ENCODE measurements around the gene RPE65.
A peak's percentile ranks its signal among the peaks of the same experiment; 100 is the strongest.
"Not testable (repeated sequence)": the region's sequence is repeated elsewhere in the genome, so short reads cannot be mapped to it uniquely, and the experiment has no call there.

The RPE65 gene

DNA sequence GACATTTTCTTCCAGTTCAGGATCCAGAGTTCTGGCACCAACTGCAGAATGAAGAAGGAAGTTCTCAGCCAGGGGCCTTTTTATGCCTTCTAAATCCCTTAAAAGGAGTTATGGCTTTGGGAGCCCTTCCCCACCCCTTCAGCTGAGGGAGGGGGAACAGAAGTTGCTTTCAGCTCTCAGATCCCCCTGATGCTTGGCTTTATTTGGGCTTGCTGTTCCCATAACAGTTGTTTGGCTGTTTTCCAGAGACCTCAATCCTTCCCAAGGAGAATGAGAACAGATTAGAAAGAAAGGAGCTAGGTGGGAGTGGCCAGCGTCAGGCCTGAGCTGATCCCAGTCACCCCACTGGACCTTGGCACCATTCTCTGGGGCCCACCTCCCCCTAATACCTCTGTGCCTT lies at the start of gene RPE65:
Gene RPE65, minus strand, starts transcription at position 54 of the 400 bp plus-strand sequence. Its CDS starts 49 bp downstream, at position 5.
- no peak for DNase-seq

DNA sequence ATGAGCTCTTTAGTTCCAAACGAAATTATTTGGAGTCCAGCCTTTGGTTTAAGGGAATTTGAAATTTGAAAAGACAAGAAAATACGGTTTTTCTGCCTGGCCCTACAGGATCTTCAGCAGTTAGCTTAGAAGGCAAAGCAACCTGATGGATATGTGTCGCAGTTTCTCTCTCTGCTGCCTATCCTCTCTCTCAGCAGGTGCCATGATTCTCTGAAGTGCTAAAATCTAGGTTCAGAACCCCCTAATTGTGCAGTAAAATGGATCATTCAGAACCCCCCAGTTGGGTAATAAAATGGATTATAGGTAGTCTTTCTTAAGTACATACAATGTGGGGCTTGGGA lies 47.6 kb upstream of the RPE65 start:
- no peak for DNase-seq

DNA sequence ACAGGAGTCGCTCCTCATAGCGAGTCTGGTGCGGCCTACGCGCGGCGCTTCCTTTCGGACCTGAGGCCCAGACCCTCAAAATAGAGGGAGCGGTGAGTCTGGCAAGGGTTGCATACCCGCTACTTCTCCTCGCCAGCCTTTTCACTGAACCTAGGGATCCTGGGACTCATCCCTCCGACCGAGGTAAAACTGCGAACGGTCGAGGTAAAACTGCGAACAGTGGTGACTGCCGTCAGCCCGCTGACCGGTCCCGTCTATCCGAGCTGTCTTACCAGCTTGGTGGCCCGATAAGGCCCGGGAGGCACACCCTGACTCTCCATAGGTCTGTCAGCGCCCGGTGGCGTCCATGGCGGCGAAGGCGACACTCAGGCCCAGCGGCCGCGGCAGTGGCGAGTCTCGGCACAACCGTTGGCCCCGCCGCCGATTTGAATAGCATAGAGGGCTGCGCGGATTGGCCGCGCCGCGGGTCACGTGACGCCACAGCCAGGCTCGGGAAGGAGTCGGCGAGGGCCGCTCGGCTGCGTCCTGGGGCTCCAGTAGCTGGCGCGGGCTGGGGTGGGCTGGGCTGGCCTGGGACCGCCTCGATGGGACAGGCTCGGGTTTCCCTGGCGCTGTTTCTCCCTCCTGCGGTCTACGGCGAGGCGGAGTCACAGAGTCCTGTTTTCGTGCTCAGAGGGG lies 47.1 kb upstream of the RPE65 start, which contains the start of gene DEPDC1:
Gene DEPDC1, minus strand, starts transcription at position 403 of the 678 bp plus-strand sequence. Its CDS starts 83 bp downstream, at position 320.
- DNase-seq = peak; percentile 83

DNA sequence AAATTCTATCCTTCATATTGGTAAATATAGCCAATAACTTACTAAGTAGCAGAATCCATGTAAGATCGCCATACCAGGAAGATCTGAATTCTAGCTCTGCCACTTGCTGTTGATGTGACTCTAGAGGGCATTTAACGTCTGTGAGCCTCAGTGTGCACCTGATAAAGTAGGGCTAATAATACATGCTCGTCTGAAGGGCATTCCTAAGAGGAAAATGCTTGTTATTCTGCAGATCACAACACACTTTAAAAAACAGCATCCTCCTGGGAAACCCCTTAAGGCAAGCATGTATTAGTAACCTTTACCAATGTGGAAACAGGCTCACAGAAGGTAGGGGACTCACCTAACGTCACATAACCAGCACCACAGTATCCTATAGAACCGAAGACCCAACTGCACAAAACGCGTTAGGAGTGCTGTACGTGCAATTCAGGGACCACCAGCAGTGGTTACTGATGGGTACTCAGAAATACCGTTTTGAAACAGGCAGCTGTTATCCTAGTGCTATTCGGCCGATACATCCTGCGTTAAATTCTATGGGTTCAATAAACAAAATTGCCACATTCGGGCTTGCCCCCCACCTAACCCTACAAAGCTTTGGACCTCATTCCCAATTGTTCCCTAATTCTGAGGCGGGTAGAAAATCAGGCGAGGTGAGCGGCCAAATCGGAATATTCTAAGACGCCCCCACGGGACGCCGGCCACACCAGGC lies 46.4 kb upstream of the RPE65 start:
- DNase-seq = no peak

DNA sequence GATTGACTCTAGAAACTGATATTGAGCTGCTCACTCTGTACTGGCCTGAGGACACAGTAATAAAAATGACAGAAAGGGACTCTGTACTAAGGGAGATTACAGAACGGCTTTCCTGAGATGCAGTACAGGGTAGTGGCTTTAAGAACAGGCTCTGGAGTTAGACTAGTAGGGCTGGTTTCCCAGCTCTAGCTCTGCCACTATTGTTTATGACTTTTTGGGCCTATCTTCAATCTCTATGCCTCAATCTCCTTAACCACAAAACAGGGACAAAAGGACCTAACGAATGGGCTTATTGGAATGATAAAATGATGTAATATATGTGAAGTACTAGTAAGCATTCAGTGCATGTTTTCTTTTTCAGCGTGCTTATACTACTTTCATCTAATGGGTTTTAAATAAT lies 45.8 kb upstream of the RPE65 start:
- no peak for DNase-seq

DNA sequence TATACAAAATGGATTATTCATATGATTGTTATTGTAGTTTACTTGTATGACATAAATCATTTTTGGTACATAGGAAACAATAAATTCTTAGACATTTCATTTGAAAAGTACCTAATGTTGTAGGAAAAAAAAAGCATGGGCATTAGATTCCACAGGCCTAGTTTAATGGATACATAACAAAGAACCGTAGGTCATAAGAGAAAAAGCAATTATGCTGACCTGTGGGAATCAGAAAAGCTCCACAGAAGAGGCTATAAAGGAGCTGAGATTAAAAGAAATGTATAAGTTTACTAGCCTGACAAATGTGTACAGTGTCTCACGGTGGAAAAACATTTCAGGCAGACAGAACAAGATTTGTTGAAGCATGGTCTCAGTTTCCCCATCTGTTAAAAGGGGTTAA lies 43.4 kb upstream of the RPE65 start:
- no peak for DNase-seq

DNA sequence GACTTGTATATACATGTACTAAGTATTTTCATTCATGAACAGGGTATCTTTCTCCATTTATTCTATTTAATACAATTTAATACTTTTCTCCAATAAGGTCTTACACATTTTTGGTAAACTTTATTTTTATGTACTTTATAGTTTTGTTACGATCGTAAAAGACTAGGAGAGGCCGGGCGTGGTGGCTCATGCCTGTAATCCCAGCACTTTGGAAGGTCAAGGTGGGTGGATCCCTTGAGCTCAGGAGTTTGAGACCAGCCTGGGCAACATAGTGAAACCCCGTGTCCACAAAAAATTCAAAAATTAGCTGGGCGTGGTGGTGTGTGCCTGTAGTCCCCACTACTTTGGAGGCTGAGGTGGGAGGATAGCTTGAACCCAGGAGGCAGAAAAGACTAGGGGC lies 42.5 kb upstream of the RPE65 start:
- not testable (repeated sequence) for DNase-seq

DNA sequence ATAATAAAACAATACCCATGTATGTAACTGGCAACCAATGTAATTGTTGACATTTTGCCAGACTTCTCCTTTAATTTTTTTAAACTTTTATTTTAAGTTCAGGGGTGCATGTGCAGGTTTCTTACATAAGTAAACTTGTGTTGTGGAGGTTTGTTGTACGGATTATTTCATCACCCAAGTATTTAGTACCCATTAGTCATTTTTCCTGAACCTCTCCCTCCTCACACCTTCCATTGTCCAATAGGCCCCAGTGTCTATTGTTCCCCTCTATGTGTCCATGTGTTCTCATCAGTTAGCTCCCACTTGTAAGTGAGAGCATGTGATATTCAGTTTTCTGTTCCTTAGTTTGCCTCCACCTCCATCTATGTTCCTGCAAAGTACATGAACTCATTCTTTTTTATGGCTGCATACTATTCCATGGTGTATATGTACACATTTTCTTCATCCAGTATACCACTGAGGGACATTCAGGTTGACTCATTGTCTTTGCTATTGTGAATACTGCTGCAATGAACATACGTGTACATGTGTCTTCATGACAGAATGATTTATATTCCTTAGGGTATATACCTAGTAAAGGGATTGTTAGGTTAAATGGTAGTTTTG lies 40.4 kb upstream of the RPE65 start:
- DNase-seq = no peak

DNA sequence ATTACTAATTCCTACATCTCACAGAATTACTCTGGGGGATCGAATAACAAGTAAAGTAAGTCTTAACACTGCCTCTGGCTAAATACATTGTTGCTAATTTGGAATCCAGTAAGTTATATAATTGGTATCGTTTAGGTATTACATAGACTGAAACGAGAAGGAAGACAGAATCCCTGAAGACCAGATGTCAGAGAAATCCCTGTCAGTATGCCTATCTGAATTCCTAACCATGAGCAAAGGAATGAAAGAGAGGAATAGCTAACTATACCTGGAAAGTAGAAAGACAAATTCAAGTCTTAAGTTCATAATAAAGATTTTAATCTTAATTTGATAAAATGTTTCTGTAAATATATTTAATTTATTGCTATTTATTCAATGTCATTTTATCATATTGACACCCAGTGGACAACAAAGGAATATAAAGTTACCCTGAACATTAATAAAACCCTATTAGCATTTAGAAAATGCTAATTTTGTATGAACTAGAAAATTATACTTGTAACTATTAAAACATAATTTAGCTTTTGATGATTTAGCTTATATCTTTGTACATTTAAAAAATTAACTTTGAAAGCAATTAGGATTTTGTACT lies 35.8 kb upstream of the RPE65 start:
- no peak for DNase-seq

DNA sequence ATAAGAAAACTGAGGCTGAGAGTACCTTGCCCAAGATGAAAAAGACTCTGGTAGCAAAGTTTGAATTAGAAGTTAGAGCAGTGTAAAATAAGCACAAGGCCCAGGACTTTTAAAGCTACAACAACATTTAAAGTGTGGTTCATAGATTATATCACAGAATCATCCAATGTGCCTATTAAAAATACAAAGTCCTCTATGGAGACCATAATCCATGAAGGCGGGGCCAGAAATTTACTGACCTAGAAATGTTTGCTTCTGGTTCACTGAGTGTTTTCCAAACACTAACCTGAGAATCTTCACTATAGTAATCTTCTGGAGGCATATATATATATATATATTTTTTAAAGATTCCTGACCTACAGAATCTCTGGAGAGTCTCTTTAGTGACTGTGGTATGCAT lies 34.9 kb upstream of the RPE65 start:
- no peak for DNase-seq

DNA sequence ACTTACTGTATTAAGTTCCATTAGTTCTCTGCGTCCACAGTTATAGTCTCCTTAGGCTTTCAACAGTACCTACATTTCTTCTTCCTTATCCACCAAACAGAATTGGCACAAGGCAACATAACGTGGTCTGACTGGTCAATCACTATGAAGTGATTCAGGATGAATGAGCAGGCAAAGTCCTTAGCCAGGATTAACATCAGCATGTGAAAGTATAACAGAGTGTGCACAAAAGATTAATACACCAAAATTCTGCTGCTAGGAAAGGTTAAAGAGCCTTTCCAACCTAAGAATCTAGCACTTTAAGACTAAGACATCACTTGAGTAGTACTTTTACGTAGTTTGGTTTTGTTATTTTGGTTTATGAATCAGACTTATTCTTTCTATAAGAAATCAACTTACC lies 31.3 kb upstream of the RPE65 start:
- DNase-seq = no peak

DNA sequence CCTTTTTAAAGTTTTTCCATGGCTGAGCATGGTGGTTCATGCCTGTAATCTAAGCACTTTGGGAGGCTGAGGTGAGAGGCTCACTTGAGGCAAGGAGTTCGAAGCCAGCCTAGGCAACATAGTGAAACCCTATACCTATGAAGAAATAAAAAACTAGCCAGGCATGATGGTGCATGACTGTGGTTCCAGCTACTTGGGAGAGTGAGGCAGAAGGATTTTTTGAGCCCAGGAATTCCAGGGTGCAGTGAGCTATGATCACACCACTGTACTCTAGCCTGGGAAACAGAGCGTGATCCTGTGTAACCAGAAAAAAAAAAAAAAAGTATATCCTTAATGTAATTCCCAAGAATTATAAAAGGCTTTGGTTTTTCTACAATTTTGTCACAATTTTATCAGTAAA lies 29.7 kb upstream of the RPE65 start:
- no peak for DNase-seq

DNA sequence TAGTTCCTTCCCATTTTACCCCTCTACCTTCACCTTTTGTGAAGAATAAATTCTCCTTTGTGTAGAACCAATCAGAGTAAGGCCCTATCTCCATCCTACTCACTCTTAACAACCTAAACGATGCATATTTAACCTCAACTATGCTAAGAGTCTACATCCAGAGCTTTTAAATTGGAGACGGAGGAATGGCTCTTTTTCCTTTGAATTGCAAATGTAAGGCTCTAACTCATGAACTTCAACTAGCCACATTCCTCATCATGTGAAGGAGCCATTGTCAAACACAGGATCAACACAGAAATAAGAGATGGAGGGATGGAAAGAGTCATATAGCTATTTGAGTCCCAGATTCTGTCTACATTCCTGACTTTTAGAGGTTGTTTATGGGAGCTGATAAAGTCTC lies 28.9 kb upstream of the RPE65 start:
- no peak for DNase-seq

DNA sequence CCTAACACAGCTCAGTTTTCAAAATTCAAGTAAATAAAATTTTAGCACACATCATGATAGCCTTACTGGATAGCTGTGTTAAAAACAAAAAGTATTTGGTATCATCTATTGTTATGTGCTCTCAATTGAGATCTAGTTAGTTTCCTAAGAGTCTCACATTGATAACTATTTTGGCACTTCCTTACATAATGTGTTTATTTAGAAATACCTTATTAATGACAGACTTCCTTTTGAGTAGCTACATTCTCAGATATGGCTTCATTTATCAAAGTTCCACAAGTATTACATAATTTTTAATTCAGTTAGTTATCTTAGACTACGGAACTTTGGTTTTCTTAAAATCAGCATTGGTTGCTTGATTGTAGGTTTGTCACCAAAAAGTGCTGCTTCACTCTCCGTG lies 26.9 kb upstream of the RPE65 start:
- DNase-seq = not testable (repeated sequence)

DNA sequence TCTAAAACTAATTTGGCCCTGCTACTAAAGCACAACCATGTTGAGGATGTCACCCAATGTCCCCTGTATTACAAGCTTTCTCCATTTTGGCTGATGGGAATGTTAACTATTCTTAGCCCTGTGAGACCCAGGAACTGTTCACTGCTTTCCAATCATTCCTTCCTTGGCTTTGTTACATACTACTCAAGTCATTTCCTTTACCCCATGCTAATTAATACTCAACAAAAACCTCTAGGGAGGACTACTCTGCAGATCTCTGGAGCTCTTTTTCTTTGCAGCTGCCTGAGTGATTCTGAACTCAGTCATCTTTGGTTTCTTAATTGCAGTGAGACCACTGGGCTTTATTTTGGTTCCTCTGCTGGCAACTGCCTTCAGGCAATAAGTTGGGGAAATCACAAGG lies 23.3 kb upstream of the RPE65 start:
- DNase-seq = no peak

DNA sequence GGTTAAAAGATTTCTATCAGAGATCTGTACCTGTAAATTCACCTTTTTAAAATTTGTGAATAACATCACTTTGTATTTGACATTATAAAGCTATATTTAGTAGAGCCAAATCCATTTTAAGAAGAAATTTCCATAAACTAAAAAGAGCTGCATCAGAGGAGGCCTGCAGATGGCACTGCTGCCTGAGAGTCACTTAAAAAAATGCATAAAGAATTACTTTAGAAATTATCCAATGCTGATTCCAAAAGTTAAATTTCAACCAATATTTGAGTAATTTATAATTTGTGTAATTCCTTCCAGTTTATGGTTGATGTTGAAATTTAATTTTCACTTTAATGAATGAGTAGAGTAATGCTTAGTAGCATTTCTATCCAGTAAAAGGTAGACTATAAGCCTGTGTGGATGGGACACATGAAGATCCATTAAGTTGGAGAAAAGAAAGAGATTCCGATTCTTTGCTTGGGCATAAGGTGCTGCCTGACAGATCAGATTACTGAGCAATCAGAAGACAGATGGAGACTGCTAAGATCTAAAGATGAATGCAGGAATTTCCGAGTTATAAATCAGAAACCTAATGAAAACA lies 20.7 kb upstream of the RPE65 start:
- DNase-seq = no peak

DNA sequence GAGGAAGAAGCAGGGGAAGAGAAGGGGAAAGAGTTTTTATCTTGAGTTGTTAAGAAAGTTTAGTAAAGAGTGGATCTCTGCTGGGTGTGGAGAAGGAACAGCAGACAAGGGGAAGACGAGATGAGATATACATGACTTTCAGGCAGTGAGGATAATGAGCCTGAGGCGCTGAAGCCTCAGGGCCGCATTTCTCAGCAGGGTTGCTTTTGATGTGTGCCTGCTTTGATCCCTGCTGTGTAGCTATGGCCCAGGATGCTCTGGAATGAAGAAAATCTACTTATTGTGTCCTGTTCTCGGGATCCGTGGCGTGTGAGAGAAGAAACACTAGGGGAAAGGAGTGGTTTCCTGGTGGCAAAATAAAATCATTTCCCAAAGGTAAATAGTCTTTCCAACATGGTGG lies 15.1 kb upstream of the RPE65 start:
- no peak for DNase-seq

DNA sequence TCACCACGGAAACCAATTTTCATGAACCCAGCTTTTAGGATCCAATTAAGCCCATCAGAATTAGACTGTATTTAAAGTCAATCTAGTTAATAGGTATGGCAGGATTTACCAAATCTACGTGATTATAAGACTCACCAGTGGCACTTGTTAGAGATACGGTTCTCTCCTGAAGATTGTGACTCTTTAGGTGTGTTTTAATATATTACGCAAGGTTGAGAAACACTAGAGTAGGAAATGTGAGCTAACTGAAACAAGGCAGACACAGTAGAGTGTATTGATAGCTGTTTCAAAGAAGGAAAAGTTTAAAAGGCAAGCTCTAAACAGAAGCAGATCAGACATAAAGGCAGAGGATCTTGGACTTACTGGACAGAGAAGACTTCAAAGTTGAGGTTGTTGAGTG lies 11.2 kb upstream of the RPE65 start:
- no peak for DNase-seq

DNA sequence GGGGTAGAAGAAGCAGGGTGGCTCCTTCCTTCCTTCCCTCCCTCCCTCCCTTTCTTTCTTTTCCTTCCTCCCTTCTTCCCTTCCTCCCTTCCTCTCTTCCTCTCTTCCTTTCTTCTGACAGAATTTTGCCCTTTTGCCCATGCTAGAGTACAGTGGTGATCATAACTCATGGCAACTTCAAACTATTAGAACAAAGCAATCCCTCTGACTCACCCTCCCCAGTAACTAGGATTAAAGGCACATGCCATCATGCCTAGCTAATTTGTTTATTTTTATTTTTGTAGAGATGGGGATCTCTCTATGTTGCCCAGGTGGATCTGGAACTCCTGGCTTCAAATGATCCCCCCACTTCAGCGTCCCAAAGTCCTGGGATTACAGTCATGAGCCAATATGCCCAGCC lies 10.0 kb upstream of the RPE65 start:
- DNase-seq = no peak

DNA sequence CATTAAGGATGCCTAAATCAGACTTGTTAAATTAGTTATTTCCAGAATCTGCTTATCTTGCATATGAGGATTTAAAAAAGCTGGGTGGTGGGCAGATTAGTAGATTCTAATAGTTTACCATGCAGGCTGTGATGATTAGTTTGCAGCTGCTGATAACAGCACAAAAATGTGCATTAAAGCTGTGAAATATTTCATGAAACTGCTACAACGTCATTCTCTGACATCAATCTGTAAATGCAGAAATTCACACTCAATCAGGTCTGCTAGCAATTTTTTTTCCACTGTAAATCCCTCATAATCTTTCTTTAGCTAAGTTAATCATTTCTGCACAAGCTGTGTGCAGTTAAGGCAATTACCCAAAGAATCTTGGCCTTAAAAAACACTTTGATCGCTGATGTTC lies 9.3 kb upstream of the RPE65 start:
- DNase-seq = no peak

DNA sequence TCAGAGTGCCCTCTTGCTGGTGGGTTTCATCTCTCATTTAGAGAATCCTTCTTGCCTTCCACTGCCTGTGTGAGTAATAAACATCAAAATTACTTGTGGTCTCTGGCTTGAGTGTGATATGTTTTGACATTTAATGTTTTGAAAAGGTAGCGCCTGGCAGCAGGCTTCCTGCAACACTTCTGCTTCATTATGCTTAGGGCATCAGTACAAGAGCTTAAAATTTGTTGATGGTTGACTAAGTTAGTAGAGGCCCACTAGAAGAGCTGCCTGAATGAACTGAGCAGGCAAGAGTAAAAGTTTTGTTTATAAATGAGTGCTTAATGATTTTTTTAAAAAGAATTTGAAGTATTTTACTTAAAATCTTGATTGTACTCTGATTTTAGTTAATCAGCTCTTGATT lies 6.4 kb upstream of the RPE65 start:
- no peak for DNase-seq

DNA sequence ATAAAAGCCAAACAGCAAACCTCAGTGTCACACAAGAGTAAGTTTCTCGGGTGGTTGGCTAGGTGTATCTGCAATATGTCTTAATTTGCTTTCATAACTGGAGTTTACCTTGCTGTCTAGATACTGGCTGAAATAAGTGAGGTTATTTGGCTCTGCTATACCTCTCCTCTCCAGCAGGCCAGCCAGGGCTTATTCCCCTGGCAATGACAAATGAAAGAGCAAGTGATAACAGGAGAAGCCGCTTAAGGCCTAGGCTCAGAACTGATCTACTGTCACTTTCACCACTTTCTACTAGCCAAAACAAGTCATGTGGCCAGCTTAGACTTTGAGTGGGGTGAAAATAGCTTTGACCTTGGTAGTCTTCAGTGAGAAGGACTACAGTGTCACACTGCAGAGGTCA lies 4.8 kb upstream of the RPE65 start:
- no peak for DNase-seq

DNA sequence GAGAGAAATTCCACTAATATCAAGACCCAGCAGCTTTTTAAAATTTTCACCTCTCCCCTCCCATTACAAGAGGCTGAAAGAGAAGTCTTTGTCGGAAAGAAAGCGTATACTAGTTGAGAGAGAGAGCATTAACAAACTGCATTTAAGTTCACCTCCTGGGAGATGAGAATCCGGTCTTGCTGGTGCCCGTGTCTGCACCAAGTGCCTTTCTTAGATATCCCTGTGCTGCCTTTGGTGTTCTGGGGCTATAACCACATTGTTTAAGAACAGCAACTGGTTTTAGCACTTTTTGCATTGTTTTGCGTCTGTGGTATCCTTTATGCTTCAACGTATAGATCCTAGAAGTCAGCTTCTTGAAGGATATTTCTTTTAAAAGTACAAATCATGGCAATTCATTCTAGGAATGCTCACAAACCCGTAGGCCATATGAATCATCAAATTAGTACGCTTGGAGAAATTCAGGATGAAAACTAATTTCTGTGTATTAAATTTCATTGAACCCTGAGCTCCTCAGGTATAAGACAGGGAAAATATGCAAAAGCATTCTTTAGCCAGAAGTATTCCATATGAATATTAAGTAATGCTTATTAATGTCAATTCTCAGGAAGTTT lies 3.4 kb upstream of the RPE65 start:
- DNase-seq = no peak

Measured in CD4-positive, alpha-beta T cell treated with Interleukin-10 for 1 hour (primary cell).